K562 (cell line): ENCODE measurements around the gene FASTK. TPM values are rescaled to one million over a fixed set of nuclear protein-coding genes. Genes with fewer than 3 reads are reported as not detected.

Experiments
- BRD4 ChIP-seq: fragments of 200-600 bp; sonication (generic); IDR thresholded peaks from 2 replicates; pipeline ENCODE4 v1.6.1; 2017; ENCODE audit warnings: inconsistent platforms
- CHD4 ChIP-seq: fragments of 200-600 bp; sonication (generic); IDR thresholded peaks from 3 replicates; pipeline ENCODE4 v1.6.1; 2012; ENCODE audit warnings: low read depth, mild to moderate bottlenecking, mixed read lengths, low read length, inconsistent platforms; ENCODE audit not compliant: insufficient read depth, insufficient replicate concordance, poor library complexity, severe bottlenecking
- FOSL1 ChIP-seq: fragments of 200-800 bp; sonication (Bioruptor generic); conservative IDR thresholded peaks from 2 replicates; pipeline ENCODE4 v1.6.1; 2016; ENCODE audit warnings: missing genetic modification characterization, missing compliant biosample characterization
- FUS ChIP-seq: fragments of 200-400 bp; formaldehyde crosslinking; optimal IDR thresholded peaks from 2 replicates; pipeline ENCODE3; 2017; ENCODE audit warnings: low read depth, low read length
- GTF2A2 ChIP-seq: IDR thresholded peaks from 2 replicates; pipeline ENCODE4 v1.6.1; 2016; ENCODE audit warnings: mild to moderate bottlenecking, missing genetic modification characterization, missing compliant biosample characterization
- KLF13 ChIP-seq: fragments of 450-650 bp; IDR thresholded peaks from 2 replicates; pipeline ENCODE4 v1.6.1; 2016; ENCODE audit warnings: missing genetic modification characterization, low read depth, mild to moderate bottlenecking, missing compliant biosample characterization, moderate library complexity, borderline replicate concordance
- MCM7 ChIP-seq, 2 experiments: fragments of 450-650 bp; IDR thresholded peaks; 2 replicates each; pipeline ENCODE4 v1.6.1; 2016 to 2018
- MIER1 ChIP-seq: fragments of 450-650 bp; IDR thresholded peaks from 2 replicates; pipeline ENCODE4 v1.6.1; 2016; ENCODE audit warnings: antibody characterized with exemption, mild to moderate bottlenecking, low read depth
- POLR2B ChIP-seq: fragments of 450-650 bp; IDR thresholded peaks from 2 replicates; pipeline ENCODE4 v1.6.1; 2018; ENCODE audit warnings: low read depth; ENCODE audit not compliant: partially characterized antibody
- RBM25 ChIP-seq: fragments of 200-400 bp; formaldehyde crosslinking; IDR thresholded peaks from 2 replicates; pipeline ENCODE4 v1.6.1; 2018; ENCODE audit warnings: low read length, low read depth, moderate library complexity; ENCODE audit not compliant: severe bottlenecking
- SMARCB1 ChIP-seq: IDR thresholded peaks from 2 replicates; pipeline ENCODE4 v1.6.1; 2011; ENCODE audit warnings: improper control_type of control experiment, low read depth; ENCODE audit not compliant: insufficient read length
- STAT5B ChIP-seq: fragments of 250-450 bp; sonication (Bioruptor Pico); IDR thresholded peaks from 2 replicates; pipeline ENCODE4 v1.8.0; 2021; ENCODE audit warnings: mild to moderate bottlenecking, inconsistent platforms
- ZNF24 ChIP-seq: fragments of 450-650 bp; IDR thresholded peaks from 2 replicates; pipeline ENCODE4 v1.6.1; 2016
- ZNF584 ChIP-seq: fragments of 200-800 bp; sonication (Bioruptor generic); IDR thresholded peaks from 2 replicates; pipeline ENCODE4 v1.6.1; 2016; ENCODE audit warnings: low read depth, mild to moderate bottlenecking, missing genetic modification characterization, missing compliant biosample characterization
- polyA plus RNA-seq, 8 experiments: library from polyadenylated mRNA; depleted of rRNA in 4 of 8; stranded (reverse) in 5 of 8; unstranded in 3 of 8; fragments of >200 nt; fragmentation: Nextera tagmentation in 2 of 8; fragmentation: Illumina TruSeq in 1 of 8; extraction: Ambion mirVana in 2 of 8; extraction: Trizol in 1 of 8; gene quantifications; 2 replicates each; pipeline versions ENCODE4 v1.2.1 to v1.2.3, GENCODE V29; 2011 to 2014; ENCODE audit warnings: inconsistent platforms in 1 of 8, missing spikeins in 1 of 8
- total RNA-seq, 7 experiments: library from RNA; depleted of rRNA in 6 of 7; stranded (reverse); fragments of >200 nt in 6 of 7; fragmentation: Illumina TruSeq in 2 of 7; extraction: Trizol in 2 of 7; gene quantifications; 2 replicates each; pipeline versions ENCODE4 v1.2.1 to v1.2.3, GENCODE V29; 2011 to 2021; ENCODE audit warnings: low replicate concordance in 1 of 7
- TF ChIP-seq, protein P1 (sequence below): sonication (generic); formaldehyde crosslinking; IDR thresholded peaks from 2 replicates; pipeline ENCODE4 v1.8.0; 2023; ENCODE audit warnings: mild to moderate bottlenecking, missing genetic modification reagents
- TF ChIP-seq, protein P2 (sequence below): fragments of 450-650 bp; conservative IDR thresholded peaks from 2 replicates; pipeline ENCODE4 v1.6.1; 2016; ENCODE audit warnings: missing genetic modification characterization, low read depth, mild to moderate bottlenecking, control low read depth, missing compliant biosample characterization
- TF ChIP-seq, protein P3 (sequence below): sonication (generic); formaldehyde crosslinking; IDR thresholded peaks from 2 replicates; pipeline ENCODE4 v1.9.0; 2022; ENCODE audit warnings: mild to moderate bottlenecking, missing genetic modification reagents
- TF ChIP-seq, protein P4 (sequence below): sonication (generic); formaldehyde crosslinking; IDR thresholded peaks from 2 replicates; pipeline ENCODE4 v1.8.0; 2022; ENCODE audit warnings: mild to moderate bottlenecking, missing genetic modification reagents
- TF ChIP-seq, protein P5 (sequence below): sonication (generic); formaldehyde crosslinking; IDR thresholded peaks from 2 replicates; pipeline ENCODE4 v1.8.1; 2023; ENCODE audit warnings: mild to moderate bottlenecking, missing genetic modification reagents

FASTK gene
- total and polyA plus RNA-seq, 9 of the 15 experiments (the other 6 are each of a cell fraction or from before 2014, with no cell fraction given) = 0.51 to 150 (median 48.2) TPM

DNA sequence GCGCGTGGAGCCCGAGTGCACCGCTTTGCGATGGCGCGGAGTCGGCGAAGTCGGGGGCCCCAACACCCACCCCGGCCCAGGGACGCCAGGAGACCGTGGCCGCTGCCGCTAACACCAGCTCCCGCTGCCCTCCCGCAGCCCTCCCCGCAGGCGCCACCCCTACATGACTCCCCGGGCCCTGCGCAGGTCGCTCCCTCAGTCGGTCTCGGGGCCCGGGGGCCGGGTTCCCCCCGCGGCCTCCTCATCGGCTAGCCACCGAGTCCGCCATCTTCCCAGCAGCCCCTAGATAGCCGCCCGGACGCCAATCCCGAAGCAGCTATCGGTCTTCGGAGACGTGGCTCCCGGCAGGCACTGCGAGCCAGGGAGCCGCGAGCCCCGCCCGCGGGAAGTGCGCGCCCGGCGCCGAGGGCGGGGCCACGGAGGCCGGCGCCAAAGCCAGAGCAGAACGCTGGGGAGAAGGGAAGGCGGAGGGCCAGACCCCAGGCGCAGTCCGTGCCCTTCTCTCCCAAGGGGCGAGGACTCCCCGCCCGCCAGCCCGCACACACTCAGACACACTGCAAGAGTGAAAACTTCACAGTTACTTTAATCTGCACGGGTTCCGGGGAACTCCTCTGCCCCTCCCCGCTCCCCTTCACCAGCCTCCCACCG is at the start of gene FASTK (continued):
- TF ChIP-seq, protein P1, sequence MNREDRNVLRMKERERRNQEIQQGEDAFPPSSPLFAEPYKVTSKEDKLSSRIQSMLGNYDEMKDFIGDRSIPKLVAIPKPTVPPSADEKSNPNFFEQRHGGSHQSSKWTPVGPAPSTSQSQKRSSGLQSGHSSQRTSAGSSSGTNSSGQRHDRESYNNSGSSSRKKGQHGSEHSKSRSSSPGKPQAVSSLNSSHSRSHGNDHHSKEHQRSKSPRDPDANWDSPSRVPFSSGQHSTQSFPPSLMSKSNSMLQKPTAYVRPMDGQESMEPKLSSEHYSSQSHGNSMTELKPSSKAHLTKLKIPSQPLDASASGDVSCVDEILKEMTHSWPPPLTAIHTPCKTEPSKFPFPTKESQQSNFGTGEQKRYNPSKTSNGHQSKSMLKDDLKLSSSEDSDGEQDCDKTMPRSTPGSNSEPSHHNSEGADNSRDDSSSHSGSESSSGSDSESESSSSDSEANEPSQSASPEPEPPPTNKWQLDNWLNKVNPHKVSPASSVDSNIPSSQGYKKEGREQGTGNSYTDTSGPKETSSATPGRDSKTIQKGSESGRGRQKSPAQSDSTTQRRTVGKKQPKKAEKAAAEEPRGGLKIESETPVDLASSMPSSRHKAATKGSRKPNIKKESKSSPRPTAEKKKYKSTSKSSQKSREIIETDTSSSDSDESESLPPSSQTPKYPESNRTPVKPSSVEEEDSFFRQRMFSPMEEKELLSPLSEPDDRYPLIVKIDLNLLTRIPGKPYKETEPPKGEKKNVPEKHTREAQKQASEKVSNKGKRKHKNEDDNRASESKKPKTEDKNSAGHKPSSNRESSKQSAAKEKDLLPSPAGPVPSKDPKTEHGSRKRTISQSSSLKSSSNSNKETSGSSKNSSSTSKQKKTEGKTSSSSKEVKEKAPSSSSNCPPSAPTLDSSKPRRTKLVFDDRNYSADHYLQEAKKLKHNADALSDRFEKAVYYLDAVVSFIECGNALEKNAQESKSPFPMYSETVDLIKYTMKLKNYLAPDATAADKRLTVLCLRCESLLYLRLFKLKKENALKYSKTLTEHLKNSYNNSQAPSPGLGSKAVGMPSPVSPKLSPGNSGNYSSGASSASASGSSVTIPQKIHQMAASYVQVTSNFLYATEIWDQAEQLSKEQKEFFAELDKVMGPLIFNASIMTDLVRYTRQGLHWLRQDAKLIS (CRISPR knock-in tag) = peak; percentile 60; the same call in 1 of the 2 replicates
- TF ChIP-seq GTF2A2 (tag) (0 out of 2 replicates have a peak, but pooled peaks have one; percentile 43), RBM25 (no peak), FOSL1 (tag) (peak; percentile 31; the same call in 1 of the 2 replicates), KLF13 (no peak), STAT5B (peak; percentile 8; the same call in 1 of the 2 replicates), POLR2B (peak; percentile 90), SMARCB1 (no peak), MIER1 (no peak), FUS (peak; percentile 68), ZNF24 (no peak), ZNF584 (CRISPR knock-in tag) (no peak), MCM7 (IDR thresholded peaks at IDR 0.05) (no peak), BRD4 (peak; percentile 94), CHD4 (no peak)
- TF ChIP-seq, protein P2, sequence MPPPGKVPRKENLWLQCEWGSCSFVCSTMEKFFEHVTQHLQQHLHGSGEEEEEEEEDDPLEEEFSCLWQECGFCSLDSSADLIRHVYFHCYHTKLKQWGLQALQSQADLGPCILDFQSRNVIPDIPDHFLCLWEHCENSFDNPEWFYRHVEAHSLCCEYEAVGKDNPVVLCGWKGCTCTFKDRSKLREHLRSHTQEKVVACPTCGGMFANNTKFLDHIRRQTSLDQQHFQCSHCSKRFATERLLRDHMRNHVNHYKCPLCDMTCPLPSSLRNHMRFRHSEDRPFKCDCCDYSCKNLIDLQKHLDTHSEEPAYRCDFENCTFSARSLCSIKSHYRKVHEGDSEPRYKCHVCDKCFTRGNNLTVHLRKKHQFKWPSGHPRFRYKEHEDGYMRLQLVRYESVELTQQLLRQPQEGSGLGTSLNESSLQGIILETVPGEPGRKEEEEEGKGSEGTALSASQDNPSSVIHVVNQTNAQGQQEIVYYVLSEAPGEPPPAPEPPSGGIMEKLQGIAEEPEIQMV (tag) = no peak
- TF ChIP-seq, protein P3, sequence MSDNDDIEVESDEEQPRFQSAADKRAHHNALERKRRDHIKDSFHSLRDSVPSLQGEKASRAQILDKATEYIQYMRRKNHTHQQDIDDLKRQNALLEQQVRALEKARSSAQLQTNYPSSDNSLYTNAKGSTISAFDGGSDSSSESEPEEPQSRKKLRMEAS = no peak
- TF ChIP-seq, protein P4, sequence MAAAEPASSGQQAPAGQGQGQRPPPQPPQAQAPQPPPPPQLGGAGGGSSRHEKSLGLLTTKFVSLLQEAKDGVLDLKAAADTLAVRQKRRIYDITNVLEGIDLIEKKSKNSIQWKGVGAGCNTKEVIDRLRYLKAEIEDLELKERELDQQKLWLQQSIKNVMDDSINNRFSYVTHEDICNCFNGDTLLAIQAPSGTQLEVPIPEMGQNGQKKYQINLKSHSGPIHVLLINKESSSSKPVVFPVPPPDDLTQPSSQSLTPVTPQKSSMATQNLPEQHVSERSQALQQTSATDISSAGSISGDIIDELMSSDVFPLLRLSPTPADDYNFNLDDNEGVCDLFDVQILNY (CRISPR knock-in tag) = no peak
- TF ChIP-seq, protein P5, sequence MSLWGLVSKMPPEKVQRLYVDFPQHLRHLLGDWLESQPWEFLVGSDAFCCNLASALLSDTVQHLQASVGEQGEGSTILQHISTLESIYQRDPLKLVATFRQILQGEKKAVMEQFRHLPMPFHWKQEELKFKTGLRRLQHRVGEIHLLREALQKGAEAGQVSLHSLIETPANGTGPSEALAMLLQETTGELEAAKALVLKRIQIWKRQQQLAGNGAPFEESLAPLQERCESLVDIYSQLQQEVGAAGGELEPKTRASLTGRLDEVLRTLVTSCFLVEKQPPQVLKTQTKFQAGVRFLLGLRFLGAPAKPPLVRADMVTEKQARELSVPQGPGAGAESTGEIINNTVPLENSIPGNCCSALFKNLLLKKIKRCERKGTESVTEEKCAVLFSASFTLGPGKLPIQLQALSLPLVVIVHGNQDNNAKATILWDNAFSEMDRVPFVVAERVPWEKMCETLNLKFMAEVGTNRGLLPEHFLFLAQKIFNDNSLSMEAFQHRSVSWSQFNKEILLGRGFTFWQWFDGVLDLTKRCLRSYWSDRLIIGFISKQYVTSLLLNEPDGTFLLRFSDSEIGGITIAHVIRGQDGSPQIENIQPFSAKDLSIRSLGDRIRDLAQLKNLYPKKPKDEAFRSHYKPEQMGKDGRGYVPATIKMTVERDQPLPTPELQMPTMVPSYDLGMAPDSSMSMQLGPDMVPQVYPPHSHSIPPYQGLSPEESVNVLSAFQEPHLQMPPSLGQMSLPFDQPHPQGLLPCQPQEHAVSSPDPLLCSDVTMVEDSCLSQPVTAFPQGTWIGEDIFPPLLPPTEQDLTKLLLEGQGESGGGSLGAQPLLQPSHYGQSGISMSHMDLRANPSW = peak; percentile 82
